ENCODE measurements around the gene DNAJC8.

DNAJC8 gene

GRCh38 chr1:28232558-28233263 is at the start of gene DNAJC8:
Gene DNAJC8, minus strand, starts transcription at chr1:28233029. Its CDS starts 31 bp downstream, at chr1:28232998.
- peak; percentile 39 for DNase-seq

- DNase-seq: no peak
Observed at GRCh38 chr1:28281608-28282425, 49.0 kb upstream of the DNAJC8 start.

- no peak for DNase-seq
Observed at GRCh38 chr1:28280977-28281381, 48.1 kb upstream of the DNAJC8 start.

GRCh38 chr1:28280501-28280900 is 47.7 kb upstream of the DNAJC8 start:
- DNase-seq: no peak

- DNase-seq: no peak
Observed at GRCh38 chr1:28279721-28280120, 46.9 kb upstream of the DNAJC8 start.

DNA sequence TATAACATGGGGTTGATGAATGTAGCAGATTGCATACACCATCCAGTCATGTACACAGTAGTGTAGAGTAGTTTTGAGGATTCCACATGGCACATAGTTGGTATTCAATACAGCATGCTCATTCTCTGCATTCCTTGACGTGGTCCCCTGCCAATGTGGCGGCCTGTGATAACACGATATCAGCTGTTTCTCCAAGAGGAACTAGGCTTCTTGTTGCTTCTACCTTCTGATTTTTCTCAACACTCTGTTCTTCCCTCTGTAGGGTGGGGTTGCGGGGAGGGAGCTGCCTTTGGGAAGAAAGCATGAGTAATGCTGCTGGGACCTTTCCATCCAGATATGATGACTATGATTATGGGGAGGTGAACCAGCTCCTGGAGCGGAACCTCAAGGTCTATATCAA is 45.9 kb upstream of the DNAJC8 start:
- no peak for DNase-seq

DNA sequence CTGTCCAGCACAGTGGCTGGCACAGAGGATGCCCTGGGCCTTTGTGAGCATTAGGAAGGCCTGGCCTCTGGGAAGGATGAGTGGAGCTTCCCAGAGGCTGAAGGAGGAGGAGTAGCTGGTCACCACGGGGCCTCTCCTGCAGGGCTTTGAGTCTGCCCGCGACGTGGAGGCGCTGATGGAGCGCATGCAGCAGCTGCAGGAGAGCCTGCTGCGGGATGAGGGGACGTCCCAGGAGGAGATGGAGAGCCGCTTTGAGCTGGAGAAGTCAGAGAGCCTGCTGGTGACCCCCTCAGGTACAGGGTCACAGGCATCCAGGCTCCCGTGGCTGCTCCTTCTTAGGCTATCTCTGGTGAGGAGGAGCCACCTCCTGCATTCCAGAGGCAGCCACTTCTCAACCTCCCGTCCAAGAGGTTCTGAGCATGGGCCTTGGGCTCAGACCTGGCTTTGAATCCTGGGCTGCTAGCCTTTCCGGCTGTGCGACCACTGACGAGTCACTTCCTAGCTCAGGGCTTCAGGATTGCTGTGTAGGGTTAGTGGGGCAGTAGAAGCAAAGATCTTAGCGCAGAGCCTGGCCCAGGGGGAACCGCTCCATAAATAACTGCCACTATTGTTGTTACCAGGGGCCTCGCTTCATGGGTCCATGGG is 40.5 kb upstream of the DNAJC8 start:
- no peak for DNase-seq

DNA sequence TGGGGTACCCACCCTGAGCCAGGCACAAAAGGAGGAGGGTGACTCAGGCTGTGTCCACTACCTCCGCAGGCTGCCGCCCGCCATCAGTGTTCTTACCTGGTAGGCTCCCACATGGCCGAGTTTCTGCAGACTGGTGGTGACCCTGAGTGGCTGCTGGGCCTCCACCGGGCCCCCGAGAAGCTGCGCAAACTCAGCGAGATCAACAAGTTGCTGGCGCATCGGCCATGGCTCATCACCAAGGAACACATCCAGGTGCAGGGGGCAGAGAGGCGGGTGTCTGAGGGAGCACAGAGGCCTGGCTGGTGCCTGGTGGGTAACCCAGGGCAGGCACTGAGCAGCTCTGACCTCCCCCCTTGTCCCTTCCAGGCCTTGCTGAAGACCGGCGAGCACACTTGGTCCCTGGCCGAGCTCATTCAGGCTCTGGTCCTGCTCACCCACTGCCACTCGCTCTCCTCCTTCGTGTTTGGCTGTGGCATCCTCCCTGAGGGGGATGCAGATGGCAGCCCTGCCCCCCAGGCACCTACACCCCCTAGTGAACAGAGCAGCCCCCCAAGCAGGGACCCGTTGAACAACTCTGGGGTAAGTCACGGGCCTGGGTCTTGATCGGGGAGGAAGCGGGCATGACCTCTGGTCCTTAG is 39.5 kb upstream of the DNAJC8 start:
- DNase-seq: no peak

GRCh38 chr1:28269529-28269928 is 36.7 kb upstream of the DNAJC8 start:
- DNase-seq: no peak

- no peak for DNase-seq
Observed at GRCh38 chr1:28267633-28268032, 34.8 kb upstream of the DNAJC8 start.

DNA sequence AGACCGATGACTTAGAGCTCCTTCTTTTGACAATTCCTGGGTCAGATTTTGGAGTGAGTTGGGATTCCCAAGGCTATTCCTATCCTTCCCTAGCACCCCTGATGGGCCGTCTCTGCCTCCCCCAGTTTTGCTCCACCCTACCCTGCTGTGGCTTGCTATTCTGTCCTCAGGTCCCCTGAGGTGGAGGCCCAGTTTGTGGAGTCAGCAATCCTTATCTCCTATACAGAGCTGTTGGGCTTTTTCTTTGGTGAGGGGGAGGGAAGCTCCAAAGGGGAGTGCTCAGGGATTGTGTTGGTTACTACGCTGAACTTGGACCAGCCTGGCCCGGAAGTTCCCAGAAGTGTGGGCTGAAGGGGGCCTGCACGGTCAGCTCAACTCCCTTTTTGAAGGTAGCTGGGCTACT is 34.1 kb upstream of the DNAJC8 start:
- DNase-seq: no peak

DNA sequence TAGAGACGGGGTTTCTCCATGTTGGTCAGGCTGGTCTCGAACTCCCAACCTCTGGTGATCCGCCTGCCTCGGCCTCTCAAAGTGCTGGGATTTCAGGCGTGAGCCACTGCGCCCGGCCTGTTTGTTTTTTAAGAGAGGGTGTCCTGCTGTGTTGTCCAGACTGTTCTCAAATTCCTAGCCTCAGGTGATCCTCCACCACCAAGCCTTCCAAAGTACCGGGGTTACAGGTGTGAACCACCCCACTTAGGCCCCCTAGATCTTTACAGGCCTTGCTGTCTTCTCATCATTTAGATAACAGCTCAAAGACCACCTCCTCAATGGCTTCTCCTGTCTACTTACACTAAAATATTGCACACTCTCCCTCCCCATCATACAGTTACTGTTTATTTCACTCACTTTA is 32.7 kb upstream of the DNAJC8 start:
- no peak for DNase-seq

DNA sequence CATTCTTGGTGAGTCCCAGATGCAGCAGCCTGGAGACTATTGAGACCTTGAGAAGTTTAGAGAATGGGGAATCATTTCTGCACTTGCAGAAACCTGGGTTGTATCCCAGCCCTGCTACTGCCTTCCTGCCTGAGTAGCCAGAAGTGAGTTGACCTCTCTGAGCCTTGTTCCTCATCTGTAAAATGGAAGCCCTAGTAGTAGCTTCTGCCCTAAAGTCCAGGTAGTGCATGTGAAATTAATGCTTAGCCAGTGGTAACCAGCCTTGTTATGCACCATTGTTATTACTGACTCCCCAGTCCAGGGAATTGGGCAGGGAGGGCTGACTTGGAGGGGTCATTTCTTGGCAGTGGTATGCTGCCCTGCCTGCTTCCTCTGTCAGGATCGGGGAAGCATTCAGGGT is 32.1 kb upstream of the DNAJC8 start:
- DNase-seq: no peak

- DNase-seq: no peak
Observed at GRCh38 chr1:28260803-28261174, 28.0 kb upstream of the DNAJC8 start.

DNA sequence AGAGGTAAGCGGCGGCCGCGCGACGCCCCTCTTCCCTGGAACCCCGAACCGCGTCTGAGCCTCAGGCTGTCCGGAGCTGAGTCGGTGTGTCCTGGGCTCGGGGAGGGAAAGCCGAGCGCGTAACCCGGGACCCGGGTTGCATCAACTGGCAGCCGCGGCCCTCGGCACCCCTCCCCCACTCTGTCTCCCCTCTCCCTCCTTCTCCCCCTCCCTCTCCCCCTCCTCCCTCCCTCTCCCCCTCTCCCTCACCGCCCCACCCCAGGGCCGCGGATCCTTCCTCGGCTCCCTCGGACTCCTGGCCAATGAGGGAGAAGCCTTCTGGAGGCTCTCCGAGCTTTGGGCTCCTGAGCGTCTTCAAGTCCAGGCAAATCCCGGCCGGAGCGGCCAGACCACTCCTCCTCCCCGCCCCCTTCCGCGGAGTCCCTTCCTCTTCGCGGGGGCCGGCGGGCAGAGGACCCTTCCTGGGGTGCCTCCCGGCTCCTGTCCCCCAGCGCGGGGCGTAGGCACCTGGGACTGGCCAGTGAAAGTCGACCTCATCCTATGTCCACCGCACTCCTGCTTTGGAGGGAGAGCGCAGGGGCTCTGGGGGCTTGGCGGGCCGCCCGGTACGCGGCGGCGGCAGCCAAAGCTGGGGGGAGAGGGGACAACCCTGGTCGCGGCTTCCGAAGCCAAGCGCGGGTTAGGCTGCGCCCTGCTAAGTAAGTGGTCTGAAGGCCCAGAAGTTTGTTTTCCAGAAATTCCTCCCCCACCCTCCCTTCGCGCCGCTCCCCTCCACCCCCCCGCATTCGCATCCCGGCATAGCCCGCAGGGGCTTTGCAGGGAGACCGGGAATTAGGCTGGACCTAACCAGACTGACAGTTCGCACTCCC is 27.3 kb upstream of the DNAJC8 start:
- no peak for DNase-seq

DNA sequence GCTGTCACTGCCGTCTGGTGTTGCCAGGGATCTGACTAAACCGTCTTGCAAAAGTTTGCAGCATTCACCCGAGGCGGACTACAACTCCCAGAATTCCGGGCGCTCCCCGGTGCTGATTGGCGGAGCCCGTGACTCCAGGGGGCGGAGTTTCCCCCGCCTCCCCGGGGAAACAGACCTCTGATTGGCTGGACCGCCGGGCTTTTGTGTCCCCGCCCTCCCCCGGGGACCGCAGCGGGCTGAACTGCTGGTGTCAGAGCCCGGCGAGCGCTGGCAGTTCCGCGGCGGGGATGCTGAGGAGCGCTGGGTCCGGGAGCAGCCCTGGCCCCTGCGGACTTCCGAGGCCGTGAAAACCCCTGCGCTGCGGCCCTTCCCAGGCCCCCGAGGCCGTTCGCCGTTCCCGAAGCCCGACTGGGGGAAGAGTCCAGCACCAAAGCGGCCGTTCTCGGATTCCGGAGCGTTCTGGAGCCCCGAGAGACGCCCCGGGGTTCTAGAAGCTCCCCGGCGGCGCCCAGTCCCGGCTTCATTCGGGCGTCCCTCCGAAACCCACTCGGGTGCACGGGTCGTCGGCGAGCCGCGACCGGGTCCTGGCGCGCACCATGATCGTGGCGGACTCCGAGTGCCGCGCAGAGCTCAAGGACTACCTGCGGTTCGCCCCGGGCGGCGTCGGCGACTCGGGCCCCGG is 26.6 kb upstream of the DNAJC8 start, which contains the start of gene SESN2:
TSS of gene SESN2 (plus strand) at position 267 of the 682 bp plus-strand sequence. CDS start at position 597, 330 bp downstream.
- peak; percentile 88 for DNase-seq

- DNase-seq: no peak
Observed at GRCh38 chr1:28258628-28259251, 25.9 kb upstream of the DNAJC8 start.

DNA sequence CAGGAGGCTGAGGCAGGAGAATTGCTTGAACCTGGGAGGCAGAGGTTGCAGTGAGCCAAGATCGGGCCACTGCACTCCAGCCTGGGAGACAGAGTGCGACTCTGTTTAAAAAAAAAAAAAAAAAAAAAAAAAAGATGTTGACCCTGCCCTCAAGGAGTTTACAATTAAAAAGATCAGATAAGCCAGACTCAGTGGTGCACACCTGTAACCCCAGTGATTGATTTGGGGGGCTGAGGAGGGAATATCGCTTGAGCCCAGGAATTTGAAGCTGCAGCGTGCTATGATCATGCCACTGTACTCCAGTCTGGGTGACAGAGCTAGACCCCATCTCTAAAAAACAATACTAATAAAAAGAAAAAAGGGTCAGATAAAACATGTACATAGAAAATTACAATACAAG is 24.9 kb upstream of the DNAJC8 start:
- no peak for DNase-seq

GRCh38 chr1:28256197-28256827 is 23.5 kb upstream of the DNAJC8 start:
- DNase-seq: no peak

DNA sequence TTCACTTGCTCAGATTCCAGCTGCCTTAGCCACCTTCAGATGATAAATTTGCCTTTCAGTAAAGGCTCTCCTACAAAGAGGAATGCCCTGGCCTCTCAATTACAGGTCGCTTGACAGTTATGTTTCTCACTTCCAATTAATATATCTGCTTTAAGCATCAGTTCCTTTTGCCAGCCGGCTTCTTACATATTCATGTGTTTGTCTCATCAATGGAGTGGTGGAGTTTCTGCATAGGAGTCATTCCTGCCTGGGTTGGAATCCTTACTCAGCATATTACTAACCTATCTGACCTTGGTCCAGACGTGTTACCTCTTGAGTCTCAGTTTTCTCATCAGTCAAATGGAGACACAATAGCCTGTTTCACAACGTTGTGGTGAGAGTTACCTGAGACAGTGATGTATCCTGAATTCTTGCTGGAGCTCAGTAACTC is 17.1 kb upstream of the DNAJC8 start:
- no peak for DNase-seq
